Caco-2 (cell line): ENCODE measurements around the gene AMOTL2. TPM values are rescaled to one million over a fixed set of nuclear protein-coding genes. Genes with fewer than 3 reads are reported as not detected.

Source experiments
- BruUV-seq: library from RNA; stranded (reverse); fragments of 400-500 nt; replicated peaks from 2 replicates; lab custom pipeline; 2021; lab: Mats Ljungman, UMichigan
- CTCF ChIA-PET: fragments of 300-600 bp; sonication (Branson Sonifier 250); formaldehyde crosslinking; loops from one replicate; lab custom pipeline; 2022; ENCODE audit warnings: antibody characterized with exemption; lab: Charles Lee
- POLR2A ChIA-PET: fragments of 300-600 bp; sonication (Branson Sonifier 250); formaldehyde crosslinking; loops from one replicate; lab custom pipeline; 2022; ENCODE audit warnings: antibody characterized with exemption; lab: Charles Lee
- DNase-seq, 2 experiments: peaks; one replicate each; pipeline versions ENCODE4 v3.0.0 to v3.0.0-alpha.2; 2020 to 2022
- H3K27me3 ChIP-seq: replicated peaks from 2 replicates; pipeline ENCODE4 v1.6.0; 2011; ENCODE audit warnings: low read length; ENCODE audit not compliant: control insufficient read depth, insufficient read depth
- H3K36me3 ChIP-seq: 2 replicates; pipeline ENCODE4 v1.5.1; 2011; ENCODE audit warnings: low read length; ENCODE audit not compliant: control insufficient read depth, insufficient read depth
- H3K4me1 ChIP-seq: fragments of 250-450 bp; sonication (Bioruptor Pico); 2 replicates; pipeline ENCODE4 v1.5.1; 2020; ENCODE audit warnings: mild to moderate bottlenecking
- H3K4me3 ChIP-seq: 2 replicates; pipeline ENCODE4 v1.5.1; 2011; ENCODE audit warnings: low read depth, mild to moderate bottlenecking, control low read depth, low read length
- H3K9me3 ChIP-seq: fragments of 250-450 bp; sonication (Bioruptor Pico); 2 replicates; pipeline ENCODE4 v1.5.1; 2020; ENCODE audit warnings: mild to moderate bottlenecking, moderate library complexity
- H3K27ac Mint-ChIP-seq: one replicate; pipeline ENCODE4 v1.8.0; 2022; ENCODE audit warnings: mixed read lengths; ENCODE audit not compliant: unreplicated experiment
- H3K27me3 Mint-ChIP-seq: one replicate; pipeline ENCODE4 v1.8.0; 2022; ENCODE audit warnings: mixed read lengths; ENCODE audit not compliant: insufficient read depth, unreplicated experiment
- H3K36me3 Mint-ChIP-seq: one replicate; pipeline ENCODE4 v1.8.0; 2022; ENCODE audit warnings: mild to moderate bottlenecking, mixed read lengths; ENCODE audit not compliant: insufficient read depth, unreplicated experiment
- H3K4me1 Mint-ChIP-seq: one replicate; pipeline ENCODE4 v1.8.0; 2022; ENCODE audit warnings: low read depth, mixed read lengths; ENCODE audit not compliant: unreplicated experiment
- H3K4me3 Mint-ChIP-seq: one replicate; pipeline ENCODE4 v1.8.0; 2022; ENCODE audit warnings: mild to moderate bottlenecking, moderate library complexity, mixed read lengths; ENCODE audit not compliant: unreplicated experiment
- H3K9me3 Mint-ChIP-seq: one replicate; pipeline ENCODE4 v1.8.0; 2022; ENCODE audit warnings: mixed read lengths; ENCODE audit not compliant: unreplicated experiment
- intact Hi-C: fragments of 100-400 bp; cut with micrococcal nuclease; formaldehyde crosslinking; loops from one replicate; pipeline ENCODE4 v1.10.0; 2022; ENCODE audit not compliant: unreplicated experiment
- total RNA-seq: library from RNA; stranded (reverse); gene quantifications from 2 replicates; pipeline ENCODE4 v1.2.3, GENCODE V29; 2022
- TF ChIP-seq, protein P1 (sequence below), 2 experiments: fragments of 200-600 bp in 1 of 2; IDR thresholded peaks; 1 replicate in 1 of 2; 2 replicates in 1 of 2; pipeline versions ENCODE4 v1.5.1 to v1.8.0; 2011 to 2022; ENCODE audit warnings: antibody characterized with exemption in 1 of 2, control low read depth in 1 of 2, inconsistent platforms in 1 of 2, low read depth in 1 of 2, low read length in 1 of 2, mild to moderate bottlenecking in 1 of 2, moderate library complexity in 1 of 2; ENCODE audit not compliant: insufficient read depth in 1 of 2, severe bottlenecking in 1 of 2, unreplicated experiment in 1 of 2

AMOTL2 gene
- total RNA-seq, 1 experiment from 2014 or later: 271 TPM

DNA sequence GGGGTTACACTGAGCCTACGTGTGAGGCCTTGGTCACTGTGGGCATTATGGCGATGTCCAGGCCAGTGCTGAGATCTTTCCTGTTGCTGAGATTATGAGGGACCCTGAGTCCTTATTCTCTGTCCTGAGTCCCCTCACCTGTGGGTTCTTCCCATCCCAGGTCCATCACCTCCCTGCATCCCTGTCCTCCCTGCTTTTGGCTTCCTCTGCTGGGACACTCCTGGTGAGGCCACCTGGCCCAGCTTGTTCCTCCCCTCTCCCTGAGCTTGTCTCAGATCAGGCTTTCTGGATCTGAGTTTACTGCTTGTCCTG, 36.1 kb downstream of the AMOTL2 start:
- Histone ChIP-seq H3K4me1 (peaks cover 84% of the 10 kb centered on the region), H3K4me3 (no peak overlapping the region), H3K9me3 (no peaks in the 10 kb centered on the region), H3K36me3 (no peaks in the 10 kb centered on the region), H3K27me3 (no peaks in the 10 kb centered on the region)
- peak overlapping the region; percentile 60 for H3K27ac Mint-ChIP-seq
- TF ChIP-seq, protein P1, sequence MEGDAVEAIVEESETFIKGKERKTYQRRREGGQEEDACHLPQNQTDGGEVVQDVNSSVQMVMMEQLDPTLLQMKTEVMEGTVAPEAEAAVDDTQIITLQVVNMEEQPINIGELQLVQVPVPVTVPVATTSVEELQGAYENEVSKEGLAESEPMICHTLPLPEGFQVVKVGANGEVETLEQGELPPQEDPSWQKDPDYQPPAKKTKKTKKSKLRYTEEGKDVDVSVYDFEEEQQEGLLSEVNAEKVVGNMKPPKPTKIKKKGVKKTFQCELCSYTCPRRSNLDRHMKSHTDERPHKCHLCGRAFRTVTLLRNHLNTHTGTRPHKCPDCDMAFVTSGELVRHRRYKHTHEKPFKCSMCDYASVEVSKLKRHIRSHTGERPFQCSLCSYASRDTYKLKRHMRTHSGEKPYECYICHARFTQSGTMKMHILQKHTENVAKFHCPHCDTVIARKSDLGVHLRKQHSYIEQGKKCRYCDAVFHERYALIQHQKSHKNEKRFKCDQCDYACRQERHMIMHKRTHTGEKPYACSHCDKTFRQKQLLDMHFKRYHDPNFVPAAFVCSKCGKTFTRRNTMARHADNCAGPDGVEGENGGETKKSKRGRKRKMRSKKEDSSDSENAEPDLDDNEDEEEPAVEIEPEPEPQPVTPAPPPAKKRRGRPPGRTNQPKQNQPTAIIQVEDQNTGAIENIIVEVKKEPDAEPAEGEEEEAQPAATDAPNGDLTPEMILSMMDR (IDR thresholded peaks at IDR 0.05; ENCODE audit: insufficient read depth in 1 of 2, low read depth in 1 of 2, low read length in 1 of 2, severe bottlenecking in 1 of 2, unreplicated experiment in 1 of 2): no peak
- DNase-seq: peak in 1 of 2 experiments; percentile 14
- ChIA-PET POLR2A (interaction anchor here (0.6 to 1.6 kb wide), 4 partner anchors 10 to 17 kb away, joined by 3 to 13 read pairs (median 4); no protein-coding TSS in a partner anchor), CTCF (interaction anchor here (1.5 to 1.7 kb wide), 4 partner anchors 14 to 136 kb away, joined by 3 to 8 read pairs (median 4); no protein-coding TSS in a partner anchor)
- peaks cover 15% of the 10 kb centered on the region for H3K36me3 Mint-ChIP-seq
- peaks cover 67% of the 10 kb centered on the region for H3K4me1 Mint-ChIP-seq
- no peak overlapping the region for H3K4me3 Mint-ChIP-seq
- H3K9me3 Mint-ChIP-seq: peaks cover 8% of the 10 kb centered on the region
- no peaks in the 10 kb centered on the region for H3K27me3 Mint-ChIP-seq
- intact Hi-C loops: no loop called here
- no TSS peak for BruUV-seq

GRCh38 chr3:134337511-134338200, 36.6 kb downstream of the AMOTL2 start:
- ChIA-PET POLR2A (interaction anchor here (0.6 to 1.6 kb wide), 3 partner anchors 10 to 17 kb away, joined by 3 to 13 read pairs (median 4); no protein-coding TSS in a partner anchor), CTCF (interaction anchor here (1.7 kb wide), 1 partner anchor 136 kb away, joined by 8 read pairs; no protein-coding TSS in a partner anchor)
- no peaks in the 10 kb centered on the region for H3K27me3 Mint-ChIP-seq
- DNase-seq: peak in 1 of 2 experiments; percentile 16
- no peak overlapping the region for H3K4me3 ChIP-seq
- no TSS peak for BruUV-seq
- TF ChIP-seq, protein P1 (IDR thresholded peaks at IDR 0.05; ENCODE audit: insufficient read depth in 1 of 2, low read depth in 1 of 2, low read length in 1 of 2, severe bottlenecking in 1 of 2, unreplicated experiment in 1 of 2): no peak
- peaks cover 8% of the 10 kb centered on the region for H3K9me3 Mint-ChIP-seq
- H3K4me1 ChIP-seq: peaks cover 88% of the 10 kb centered on the region
- H3K27me3 ChIP-seq: no peaks in the 10 kb centered on the region
- intact Hi-C loops: no loop called here
- peaks cover 15% of the 10 kb centered on the region for H3K36me3 Mint-ChIP-seq
- H3K4me3 Mint-ChIP-seq: no peak overlapping the region
- no peaks in the 10 kb centered on the region for H3K9me3 ChIP-seq
- peaks cover 71% of the 10 kb centered on the region for H3K4me1 Mint-ChIP-seq
- H3K36me3 ChIP-seq: no peaks in the 10 kb centered on the region
- H3K27ac Mint-ChIP-seq: peak overlapping the region; percentile 60

GRCh38 chr3:134337071-134337482, 37.2 kb downstream of the AMOTL2 start:
- no peaks in the 10 kb centered on the region for H3K27me3 ChIP-seq
- H3K27me3 Mint-ChIP-seq: no peaks in the 10 kb centered on the region
- H3K27ac Mint-ChIP-seq: peak overlapping the region; percentile 95
- peaks cover 77% of the 10 kb centered on the region for H3K4me1 Mint-ChIP-seq
- no peaks in the 10 kb centered on the region for H3K9me3 ChIP-seq
- no peaks in the 10 kb centered on the region for H3K36me3 ChIP-seq
- TF ChIP-seq, protein P1 (IDR thresholded peaks at IDR 0.05; ENCODE audit: insufficient read depth in 1 of 2, low read depth in 1 of 2, low read length in 1 of 2, severe bottlenecking in 1 of 2, unreplicated experiment in 1 of 2): no peak
- peak in 1 of 2 experiments; percentile 30 for DNase-seq
- no peak overlapping the region for H3K4me3 Mint-ChIP-seq
- no TSS peak for BruUV-seq
- peaks cover 8% of the 10 kb centered on the region for H3K9me3 Mint-ChIP-seq
- POLR2A ChIA-PET: no interaction called here
- H3K4me1 ChIP-seq: peaks cover 94% of the 10 kb centered on the region
- intact Hi-C loops: no loop called here
- CTCF ChIA-PET: no interaction called here
- H3K36me3 Mint-ChIP-seq: peaks cover 15% of the 10 kb centered on the region
- no peak overlapping the region for H3K4me3 ChIP-seq
